Smooth muscle cell (in vitro differentiated cells): ENCODE data around the gene CATSPERE. TPM values are rescaled to one million over a fixed set of nuclear protein-coding genes. Genes with fewer than 3 reads are reported as not detected.
A peak's percentile ranks its signal among the peaks of the same experiment; 100 is the strongest.

ENCODE experiments used
- DNase-seq: peaks from one replicate; lab custom pipeline; 2025; ENCODE audit not compliant: unreplicated experiment; lab: John Stamatoyannopoulos, UW
- H2AFZ ChIP-seq: fragments of 200-600 bp; sonication (generic); 2 replicates; pipeline ENCODE4 v1.6.0; 2016; ENCODE audit warnings: antibody characterized with exemption, low read depth, mild to moderate bottlenecking
- H3F3A ChIP-seq: fragments of 200-600 bp; sonication (generic); 2 replicates; pipeline ENCODE4 v1.6.0; 2017; ENCODE audit warnings: antibody characterized with exemption, low read depth
- H3K27ac ChIP-seq: fragments of 200-600 bp; sonication (generic); 2 replicates; pipeline ENCODE4 v1.5.1; 2016; ENCODE audit warnings: low read depth, mild to moderate bottlenecking
- H3K27me3 ChIP-seq: fragments of 200-600 bp; sonication (generic); 2 replicates; pipeline ENCODE4 v1.6.1; 2016; ENCODE audit warnings: low read depth, mild to moderate bottlenecking
- H3K36me3 ChIP-seq: fragments of 200-600 bp; sonication (generic); 2 replicates; pipeline ENCODE4 v1.5.1; 2016; ENCODE audit warnings: low read depth
- H3K4me1 ChIP-seq: fragments of 200-600 bp; sonication (generic); 2 replicates; pipeline ENCODE4 v1.5.1; 2016; ENCODE audit warnings: low read depth
- H3K4me2 ChIP-seq: fragments of 200-600 bp; sonication (generic); 2 replicates; pipeline ENCODE4 v1.6.0; 2016; ENCODE audit warnings: mild to moderate bottlenecking
- H3K4me3 ChIP-seq: fragments of 200-600 bp; sonication (generic); 2 replicates; pipeline ENCODE4 v1.5.1; 2016; ENCODE audit warnings: mild to moderate bottlenecking
- H3K79me2 ChIP-seq: fragments of 200-600 bp; sonication (generic); 2 replicates; pipeline ENCODE4 v1.6.0; 2016; ENCODE audit warnings: low read depth, mild to moderate bottlenecking
- H3K9ac ChIP-seq: fragments of 200-600 bp; sonication (generic); 2 replicates; pipeline ENCODE4 v1.6.0; 2016; ENCODE audit warnings: low read depth
- H3K9me3 ChIP-seq: fragments of 200-600 bp; sonication (generic); replicated peaks from 2 replicates; pipeline ENCODE4 v1.5.1; 2016; ENCODE audit warnings: low read depth
- H4K20me1 ChIP-seq: fragments of 200-600 bp; sonication (generic); 2 replicates; pipeline ENCODE4 v1.6.0; 2016; ENCODE audit warnings: low read depth
- CTCF ChIP-seq: fragments of 200-600 bp; sonication (generic); IDR thresholded peaks from 2 replicates; pipeline ENCODE4 v1.5.1; 2017; ENCODE audit warnings: borderline replicate concordance, mild to moderate bottlenecking, antibody characterized with exemption; ENCODE audit not compliant: insufficient read depth, poor library complexity, severe bottlenecking
- WGBS: methylation state at CpG from one replicate; pipeline ENCODE4 v1.1.7; 2016; ENCODE audit warnings: low lambda C conversion rate; 5-methylcytosine and 5-hydroxymethylcytosine counted together
- polyA plus RNA-seq: library from polyadenylated mRNA; unstranded; fragments of >200 nt; fragmentation: Nextera tagmentation; extraction: Ambion mirVana; gene quantifications from 2 replicates; pipeline ENCODE4 v1.2.1, GENCODE V29; 2016
- total RNA-seq: library from RNA; depleted of rRNA; stranded (reverse); fragments of >200 nt; gene quantifications from 2 replicates; pipeline ENCODE4 v1.2.3, GENCODE V29; 2014

CATSPERE gene
- total and polyA plus RNA-seq, 2 experiments from 2014 or later: 0.11 to 0.63 TPM

- no peak for TF ChIP-seq CTCF
- Histone ChIP-seq H3F3A (peaks cover 3% of the 10 kb centered on the region), H3K79me2 (peaks cover 52% of the 10 kb centered on the region), H3K4me1 (peaks cover 10% of the 10 kb centered on the region), H3K4me3 (no peak overlapping the region), H3K9me3 (no peaks in the 10 kb centered on the region), H3K27me3 (no peaks in the 10 kb centered on the region), H2AFZ (no peak overlapping the region), H3K27ac (no peak overlapping the region), H3K4me2 (no peak overlapping the region), H3K36me3 (no peaks in the 10 kb centered on the region), H4K20me1 (peaks cover 20% of the 10 kb centered on the region), H3K9ac (no peak overlapping the region)
- DNase-seq: no peak
- WGBS: 71% methylated on average over 8 of the region's 8 CpGs
Observed at GRCh38 chr1:244439391-244440032, 21.6 kb upstream of the CATSPERE start.

- Histone ChIP-seq H3K36me3 (no peaks in the 10 kb centered on the region), H2AFZ (no peak overlapping the region), H3K9ac (no peak overlapping the region), H4K20me1 (peaks cover 30% of the 10 kb centered on the region), H3K4me3 (no peak overlapping the region), H3K9me3 (no peaks in the 10 kb centered on the region), H3K27me3 (no peaks in the 10 kb centered on the region), H3K4me1 (peaks cover 32% of the 10 kb centered on the region), H3K79me2 (peaks cover 85% of the 10 kb centered on the region), H3K4me2 (no peak overlapping the region), H3K27ac (no peak overlapping the region), H3F3A (peaks cover 3% of the 10 kb centered on the region)
- 100% methylated on average over 2 of the region's 2 CpGs for whole genome bisulfite sequencing
- DNase-seq: no peak
- no peak for TF ChIP-seq CTCF
Observed at GRCh38 chr1:244442850-244443249, 18.2 kb upstream of the CATSPERE start.

GRCh38 chr1:244444854-244445253 is 16.2 kb upstream of the CATSPERE start:
- Histone ChIP-seq H3K4me2 (peak overlapping the region; percentile 23), H3K9ac (no peak overlapping the region), H3K79me2 (peaks cover 96% of the 10 kb centered on the region), H3K4me3 (no peak overlapping the region), H3K36me3 (no peaks in the 10 kb centered on the region), H4K20me1 (peaks cover 19% of the 10 kb centered on the region), H3K27me3 (no peaks in the 10 kb centered on the region), H3K27ac (peak overlapping the region; percentile 76), H3K4me1 (peaks cover 49% of the 10 kb centered on the region), H3K9me3 (no peaks in the 10 kb centered on the region), H3F3A (no peaks in the 10 kb centered on the region), H2AFZ (no peak overlapping the region)
- DNase-seq: no peak
- WGBS: 74% methylated on average over 1 of the region's 1 CpG
- TF ChIP-seq CTCF: no peak
